ENCODE measurements around the gene SLC6A14. TPM values are rescaled to one million over a fixed set of nuclear protein-coding genes. Genes with fewer than 3 reads are reported as not detected.

The SLC6A14 gene
- total and polyA plus RNA-seq, 2 donors from 2014 or later: not detected

Other genes starting within 250 kb of the SLC6A14 start
- not detected for gene CT83, start 26.4 kb downstream of the SLC6A14 start, total RNA-seq
- not detected for gene CT83, start 26.4 kb downstream of the SLC6A14 start, polyA plus RNA-seq (ENCODE audit: insufficient read depth, low read depth, low replicate concordance)

Data from kidney (tissue), 2 donors.